ENCODE results near the gene ITPRID1. TPM values are rescaled to one million over a fixed set of nuclear protein-coding genes. Genes with fewer than 3 reads are reported as not detected.
"Not testable (repeated sequence)": the region's sequence is repeated elsewhere in the genome, so short reads cannot be mapped to it uniquely, and the experiment has no call there.

The ITPRID1 gene
- total RNA-seq, 1 experiment from 2014 or later: 1.2 TPM

- H4K8ac ChIP-seq (replicated peaks; ENCODE audit: insufficient read length, low read depth, low read length): no peak overlapping the region
- no peaks in the 10 kb centered on the region for H3K79me1 ChIP-seq (ENCODE audit: insufficient read depth, low read depth, low read length, poor library complexity, severe bottlenecking)
- no peaks in the 10 kb centered on the region for H3K79me2 ChIP-seq (ENCODE audit: insufficient read depth, low read length)
- no peak overlapping the region for H3K18ac ChIP-seq (ENCODE audit: insufficient read length, low read depth, low read length)
- peaks cover 5% of the 10 kb centered on the region for H3K4me1 ChIP-seq (ENCODE audit: insufficient read depth, low read length)
- no peak overlapping the region for H4K91ac ChIP-seq (ENCODE audit: insufficient read length, low read depth, low read length)
- no peak overlapping the region for H3K27ac ChIP-seq (ENCODE audit: insufficient read length, low read depth, low read length)
- no peak overlapping the region for H3K9ac ChIP-seq (ENCODE audit: extremely low read depth, insufficient read length, low read length)
- Mint-ChIP-seq H3K27me3 (ENCODE audit: low read depth) (peaks cover 10% of the 10 kb centered on the region), H3K9me3 (peaks cover 0 to 2% of the 10 kb centered on the region in 2 experiments; a peak in 1 of 5 replicates), H3K4me3 (no peak overlapping the region; a peak in 1 of 5 replicates), H3K4me1 (peaks cover 74 to 75% of the 10 kb centered on the region in 2 experiments), H3K36me3 (ENCODE audit: insufficient read depth in 1 of 3, low read depth in 3 of 3) (no peaks in the 10 kb centered on the region; a peak in 2 of 7 replicates), H3K27ac (peak overlapping the region; percentile 22 to 93 (median 63); a peak in 5 of 7 replicates)
- no peak overlapping the region for H4K5ac ChIP-seq (ENCODE audit: insufficient read length, low read depth, low read length)
- TF ChIP-seq CTCF (conservative IDR thresholded peaks at IDR 0.05): no peak
- H3T11ph ChIP-seq (ENCODE audit: low read length): no peak overlapping the region
- no peak overlapping the region for H2BK120ac ChIP-seq (ENCODE audit: low read depth, low read length, poor library complexity, severe bottlenecking)
- no peak overlapping the region for H2BK5ac ChIP-seq (ENCODE audit: insufficient read length, low read length)
- no peaks in the 10 kb centered on the region for H4K20me1 ChIP-seq (ENCODE audit: control insufficient read depth, insufficient read depth, insufficient read length)
- H2BK15ac ChIP-seq (ENCODE audit: low read depth, low read length): no peak overlapping the region
- no peak overlapping the region for H2BK20ac ChIP-seq (ENCODE audit: low read depth, low read length, poor library complexity, severe bottlenecking)
- no peak overlapping the region for H2BK12ac ChIP-seq (ENCODE audit: insufficient read length, low read depth, low read length)
- H3K56ac ChIP-seq (ENCODE audit: insufficient read length, low read depth, low read length): no peak overlapping the region
- H2AFZ ChIP-seq (ENCODE audit: low read length): no peak overlapping the region
- no peak overlapping the region for H3K14ac ChIP-seq (ENCODE audit: insufficient read depth, low read length)
- no peaks in the 10 kb centered on the region for H3K9me3 ChIP-seq (ENCODE audit: control insufficient read depth, low read depth, low read length)
- no peak overlapping the region for H2AK5ac ChIP-seq (ENCODE audit: insufficient read length, low read length)
- no peaks in the 10 kb centered on the region for H3K23me2 ChIP-seq (ENCODE audit: insufficient read length, low read depth, low read length, poor library complexity, severe bottlenecking)
- no CpG with 5 or more reads among the region's 1 CpG for WGBS (ENCODE audit: extremely low coverage, insufficient read length, low lambda C conversion rate)
- peak overlapping the region; percentile 4 for H3K4me2 ChIP-seq (ENCODE audit: insufficient read depth, insufficient read length, low read length)
- H3K4ac ChIP-seq (ENCODE audit: low read depth, low read length): no peak overlapping the region
- no peaks in the 10 kb centered on the region; the same call in 1 of the 2 replicates for H3K27me3 ChIP-seq (ENCODE audit: insufficient read depth, low read length)
- no peak overlapping the region for H3K23ac ChIP-seq (ENCODE audit: insufficient read length, low read depth, low read length)
- no peak for DNase-seq
Measured at GRCh38 chr7:31466036-31466435, 47.9 kb upstream of the ITPRID1 start.

- Mint-ChIP-seq H3K4me1 (peaks cover 71 to 83% of the 10 kb centered on the region in 2 experiments), H3K27ac (peak overlapping the region in 1 of 3 experiments; percentile 81; a peak in 3 of 7 replicates), H3K4me3 (peak overlapping the region in 1 of 2 experiments; percentile 8; a peak in 2 of 5 replicates)
- H2AFZ ChIP-seq (ENCODE audit: low read length); H3K27me3 Mint-ChIP-seq (ENCODE audit: low read depth); H2BK12ac ChIP-seq (ENCODE audit: insufficient read length, low read depth, low read length); H3K23me2 ChIP-seq (ENCODE audit: insufficient read length, low read depth, low read length, poor library complexity, severe bottlenecking); H2BK15ac ChIP-seq (ENCODE audit: low read depth, low read length); H2BK5ac ChIP-seq (ENCODE audit: insufficient read length, low read length); H2AK5ac ChIP-seq (ENCODE audit: insufficient read length, low read length); H3T11ph ChIP-seq (ENCODE audit: low read length); H3K9ac ChIP-seq (ENCODE audit: extremely low read depth, insufficient read length, low read length); H3K27ac ChIP-seq (ENCODE audit: insufficient read length, low read depth, low read length); H3K9me3 ChIP-seq (ENCODE audit: control insufficient read depth, low read depth, low read length); H3K4ac ChIP-seq (ENCODE audit: low read depth, low read length); H3K27me3 ChIP-seq (ENCODE audit: insufficient read depth, low read length); H3K36me3 Mint-ChIP-seq (ENCODE audit: insufficient read depth in 1 of 3, low read depth in 3 of 3); H4K91ac ChIP-seq (ENCODE audit: insufficient read length, low read depth, low read length); H3K18ac ChIP-seq (ENCODE audit: insufficient read length, low read depth, low read length); H3K9me3 Mint-ChIP-seq; DNase-seq; H3K79me1 ChIP-seq (ENCODE audit: insufficient read depth, low read depth, low read length, poor library complexity, severe bottlenecking); H2BK120ac ChIP-seq (ENCODE audit: low read depth, low read length, poor library complexity, severe bottlenecking); H3K56ac ChIP-seq (ENCODE audit: insufficient read length, low read depth, low read length); H3K14ac ChIP-seq (ENCODE audit: insufficient read depth, low read length); H3K4me1 ChIP-seq (ENCODE audit: insufficient read depth, low read length); H4K5ac ChIP-seq (ENCODE audit: insufficient read length, low read depth, low read length); H2BK20ac ChIP-seq (ENCODE audit: low read depth, low read length, poor library complexity, severe bottlenecking); H3K4me2 ChIP-seq (ENCODE audit: insufficient read depth, insufficient read length, low read length); H3K79me2 ChIP-seq (ENCODE audit: insufficient read depth, low read length); H4K20me1 ChIP-seq (ENCODE audit: control insufficient read depth, insufficient read depth, insufficient read length); H3K23ac ChIP-seq (ENCODE audit: insufficient read length, low read depth, low read length); H4K8ac ChIP-seq (replicated peaks; ENCODE audit: insufficient read length, low read depth, low read length): not testable (repeated sequence)
- no CpG with 5 or more reads among the region's 8 CpGs for WGBS (ENCODE audit: extremely low coverage, insufficient read length, low lambda C conversion rate)
Measured at GRCh38 chr7:31470883-31471282, 43.0 kb upstream of the ITPRID1 start.
